K562 (cell line): ENCODE measurements around the gene TBXA2R. TPM values are rescaled to one million over a fixed set of nuclear protein-coding genes. Genes with fewer than 3 reads are reported as not detected.

ENCODE experiments used
- ARID2 ChIP-seq: fragments of 450-650 bp; IDR thresholded peaks from 2 replicates; pipeline ENCODE4 v1.6.1; 2017; ENCODE audit warnings: antibody characterized with exemption, mild to moderate bottlenecking
- ATF1 ChIP-seq, 2 experiments: fragments of 450-650 bp in 1 of 2; IDR thresholded peaks; 2 replicates each; pipeline ENCODE4 v1.6.1; 2016; ENCODE audit warnings: missing compliant biosample characterization in 1 of 2, missing genetic modification characterization in 1 of 2
- CBX2 ChIP-seq: fragments of 200-600 bp; sonication (generic); IDR thresholded peaks from one replicate; pipeline ENCODE4 v1.6.1; 2012; ENCODE audit warnings: mild to moderate bottlenecking, low read length, inconsistent platforms; ENCODE audit not compliant: insufficient read depth, poor library complexity, severe bottlenecking
- DPF2 ChIP-seq: fragments of 450-650 bp; IDR thresholded peaks from 2 replicates; pipeline ENCODE4 v1.6.1; 2016
- KDM1A ChIP-seq, 2 experiments: fragments of 450-650 bp; IDR thresholded peaks; 2 replicates each; pipeline ENCODE4 v1.6.1; 2016; ENCODE audit warnings: mild to moderate bottlenecking in 2 of 2
- LEF1 ChIP-seq: fragments of 450-650 bp; IDR thresholded peaks from 2 replicates; pipeline ENCODE4 v1.6.1; 2016; ENCODE audit warnings: mild to moderate bottlenecking
- MED1 ChIP-seq: sonication (generic); formaldehyde crosslinking; IDR thresholded peaks from 2 replicates; pipeline ENCODE4 v1.8.1; 2023; ENCODE audit warnings: missing genetic modification reagents, borderline replicate concordance
- NR2C1 ChIP-seq, 2 experiments: fragments of 450-650 bp; IDR thresholded peaks; 2 replicates each; pipeline ENCODE4 v1.6.1; 2017; ENCODE audit warnings: mild to moderate bottlenecking in 2 of 2, antibody characterized with exemption in 1 of 2, inconsistent platforms in 1 of 2, missing compliant biosample characterization in 1 of 2, missing genetic modification characterization in 1 of 2
- PCBP1 ChIP-seq: fragments of 200-400 bp; formaldehyde crosslinking; IDR thresholded peaks from 2 replicates; pipeline ENCODE4 v1.6.1; 2018; ENCODE audit warnings: mild to moderate bottlenecking, low read depth, low read length; ENCODE audit not compliant: poor library complexity, severe bottlenecking
- TOE1 ChIP-seq, 2 experiments: fragments of 450-650 bp in 1 of 2; sonication (generic) in 1 of 2; formaldehyde crosslinking in 1 of 2; IDR thresholded peaks; 2 replicates each; pipeline versions ENCODE4 v1.7.1 to v1.8.0; 2016 to 2022; ENCODE audit warnings: borderline replicate concordance in 2 of 2, mild to moderate bottlenecking in 2 of 2, antibody characterized with exemption in 1 of 2, inconsistent platforms in 1 of 2, low read depth in 1 of 2, missing genetic modification reagents in 1 of 2, moderate library complexity in 1 of 2
- ZC3H4 ChIP-seq: sonication (generic); formaldehyde crosslinking; IDR thresholded peaks from 2 replicates; pipeline ENCODE4 v1.9.0; 2021; ENCODE audit warnings: missing genetic modification reagents, borderline replicate concordance
- polyA plus RNA-seq, 8 experiments: library from polyadenylated mRNA; depleted of rRNA in 4 of 8; stranded (reverse) in 5 of 8; unstranded in 3 of 8; fragments of >200 nt; fragmentation: Nextera tagmentation in 2 of 8; fragmentation: Illumina TruSeq in 1 of 8; extraction: Ambion mirVana in 2 of 8; extraction: Trizol in 1 of 8; gene quantifications; 2 replicates each; pipeline versions ENCODE4 v1.2.1 to v1.2.3, GENCODE V29; 2011 to 2014; ENCODE audit warnings: inconsistent platforms in 1 of 8, missing spikeins in 1 of 8
- total RNA-seq, 7 experiments: library from RNA; depleted of rRNA in 6 of 7; stranded (reverse); fragments of >200 nt in 6 of 7; fragmentation: Illumina TruSeq in 2 of 7; extraction: Trizol in 2 of 7; gene quantifications; 2 replicates each; pipeline versions ENCODE4 v1.2.1 to v1.2.3, GENCODE V29; 2011 to 2021; ENCODE audit warnings: low replicate concordance in 1 of 7
- TF ChIP-seq, protein P1 (sequence below): sonication (generic); formaldehyde crosslinking; IDR thresholded peaks from 2 replicates; pipeline ENCODE4 v1.8.0; 2022; ENCODE audit warnings: mild to moderate bottlenecking, missing genetic modification reagents
- TF ChIP-seq, protein P2 (sequence below), 2 experiments: fragments of 450-650 bp; formaldehyde crosslinking in 1 of 2; IDR thresholded peaks; 2 replicates each; pipeline versions ENCODE4 v1.4.0 to v1.6.1; 2014 to 2020; ENCODE audit warnings: mild to moderate bottlenecking in 2 of 2, borderline replicate concordance in 1 of 2, low read depth in 1 of 2

TBXA2R gene
- total and polyA plus RNA-seq, 9 of the 15 experiments (the other 6 are each of a cell fraction or from before 2014, with no cell fraction given), result 1.5 to 24.0 (median 2.8) TPM

GRCh38 chr19:3580156-3580934, 26.3 kb downstream of the TBXA2R start (continued):
- TF ChIP-seq NR2C1 (IDR thresholded peaks at IDR 0.05), result no peak
- TF ChIP-seq NR2C1 (tag; IDR thresholded peaks at IDR 0.05), result peak; percentile 34; the same call in 1 of the 2 replicates
- TF ChIP-seq TOE1 (IDR thresholded peaks at IDR 0.05; ENCODE audit: borderline replicate concordance), result peak; percentile 41; the same call in 1 of the 2 replicates
- TF ChIP-seq TOE1 (CRISPR knock-in tag; IDR thresholded peaks at IDR 0.05; ENCODE audit: borderline replicate concordance, low read depth), result no peak
- peak; percentile 58 for TF ChIP-seq ARID2
- TF ChIP-seq MED1 (CRISPR knock-in tag), result no peak
- TF ChIP-seq ZC3H4, result no peak
- peak; percentile 90 for TF ChIP-seq DPF2
- TF ChIP-seq, protein P1, sequence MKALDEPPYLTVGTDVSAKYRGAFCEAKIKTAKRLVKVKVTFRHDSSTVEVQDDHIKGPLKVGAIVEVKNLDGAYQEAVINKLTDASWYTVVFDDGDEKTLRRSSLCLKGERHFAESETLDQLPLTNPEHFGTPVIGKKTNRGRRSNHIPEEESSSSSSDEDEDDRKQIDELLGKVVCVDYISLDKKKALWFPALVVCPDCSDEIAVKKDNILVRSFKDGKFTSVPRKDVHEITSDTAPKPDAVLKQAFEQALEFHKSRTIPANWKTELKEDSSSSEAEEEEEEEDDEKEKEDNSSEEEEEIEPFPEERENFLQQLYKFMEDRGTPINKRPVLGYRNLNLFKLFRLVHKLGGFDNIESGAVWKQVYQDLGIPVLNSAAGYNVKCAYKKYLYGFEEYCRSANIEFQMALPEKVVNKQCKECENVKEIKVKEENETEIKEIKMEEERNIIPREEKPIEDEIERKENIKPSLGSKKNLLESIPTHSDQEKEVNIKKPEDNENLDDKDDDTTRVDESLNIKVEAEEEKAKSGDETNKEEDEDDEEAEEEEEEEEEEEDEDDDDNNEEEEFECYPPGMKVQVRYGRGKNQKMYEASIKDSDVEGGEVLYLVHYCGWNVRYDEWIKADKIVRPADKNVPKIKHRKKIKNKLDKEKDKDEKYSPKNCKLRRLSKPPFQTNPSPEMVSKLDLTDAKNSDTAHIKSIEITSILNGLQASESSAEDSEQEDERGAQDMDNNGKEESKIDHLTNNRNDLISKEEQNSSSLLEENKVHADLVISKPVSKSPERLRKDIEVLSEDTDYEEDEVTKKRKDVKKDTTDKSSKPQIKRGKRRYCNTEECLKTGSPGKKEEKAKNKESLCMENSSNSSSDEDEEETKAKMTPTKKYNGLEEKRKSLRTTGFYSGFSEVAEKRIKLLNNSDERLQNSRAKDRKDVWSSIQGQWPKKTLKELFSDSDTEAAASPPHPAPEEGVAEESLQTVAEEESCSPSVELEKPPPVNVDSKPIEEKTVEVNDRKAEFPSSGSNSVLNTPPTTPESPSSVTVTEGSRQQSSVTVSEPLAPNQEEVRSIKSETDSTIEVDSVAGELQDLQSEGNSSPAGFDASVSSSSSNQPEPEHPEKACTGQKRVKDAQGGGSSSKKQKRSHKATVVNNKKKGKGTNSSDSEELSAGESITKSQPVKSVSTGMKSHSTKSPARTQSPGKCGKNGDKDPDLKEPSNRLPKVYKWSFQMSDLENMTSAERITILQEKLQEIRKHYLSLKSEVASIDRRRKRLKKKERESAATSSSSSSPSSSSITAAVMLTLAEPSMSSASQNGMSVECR, result no peak
- TF ChIP-seq CBX2, result no peak
- TF ChIP-seq, protein P2, sequence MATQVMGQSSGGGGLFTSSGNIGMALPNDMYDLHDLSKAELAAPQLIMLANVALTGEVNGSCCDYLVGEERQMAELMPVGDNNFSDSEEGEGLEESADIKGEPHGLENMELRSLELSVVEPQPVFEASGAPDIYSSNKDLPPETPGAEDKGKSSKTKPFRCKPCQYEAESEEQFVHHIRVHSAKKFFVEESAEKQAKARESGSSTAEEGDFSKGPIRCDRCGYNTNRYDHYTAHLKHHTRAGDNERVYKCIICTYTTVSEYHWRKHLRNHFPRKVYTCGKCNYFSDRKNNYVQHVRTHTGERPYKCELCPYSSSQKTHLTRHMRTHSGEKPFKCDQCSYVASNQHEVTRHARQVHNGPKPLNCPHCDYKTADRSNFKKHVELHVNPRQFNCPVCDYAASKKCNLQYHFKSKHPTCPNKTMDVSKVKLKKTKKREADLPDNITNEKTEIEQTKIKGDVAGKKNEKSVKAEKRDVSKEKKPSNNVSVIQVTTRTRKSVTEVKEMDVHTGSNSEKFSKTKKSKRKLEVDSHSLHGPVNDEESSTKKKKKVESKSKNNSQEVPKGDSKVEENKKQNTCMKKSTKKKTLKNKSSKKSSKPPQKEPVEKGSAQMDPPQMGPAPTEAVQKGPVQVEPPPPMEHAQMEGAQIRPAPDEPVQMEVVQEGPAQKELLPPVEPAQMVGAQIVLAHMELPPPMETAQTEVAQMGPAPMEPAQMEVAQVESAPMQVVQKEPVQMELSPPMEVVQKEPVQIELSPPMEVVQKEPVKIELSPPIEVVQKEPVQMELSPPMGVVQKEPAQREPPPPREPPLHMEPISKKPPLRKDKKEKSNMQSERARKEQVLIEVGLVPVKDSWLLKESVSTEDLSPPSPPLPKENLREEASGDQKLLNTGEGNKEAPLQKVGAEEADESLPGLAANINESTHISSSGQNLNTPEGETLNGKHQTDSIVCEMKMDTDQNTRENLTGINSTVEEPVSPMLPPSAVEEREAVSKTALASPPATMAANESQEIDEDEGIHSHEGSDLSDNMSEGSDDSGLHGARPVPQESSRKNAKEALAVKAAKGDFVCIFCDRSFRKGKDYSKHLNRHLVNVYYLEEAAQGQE (IDR thresholded peaks at IDR 0.05; ENCODE audit: borderline replicate concordance), result no peak
- TF ChIP-seq, protein P2 (CRISPR knock-in tag; IDR thresholded peaks at IDR 0.05; ENCODE audit: low read depth), result no peak
- TF ChIP-seq ATF1 (CRISPR knock-in tag; IDR thresholded peaks at IDR 0.05), result no peak
- TF ChIP-seq ATF1 (tag; IDR thresholded peaks at IDR 0.05), result 0 out of 2 replicates have a peak, but pooled peaks have one; percentile 14
- TF ChIP-seq LEF1, result peak; percentile 66; the same call in 1 of the 2 replicates
- TF ChIP-seq KDM1A (IDR thresholded peaks at IDR 0.05), result peak; percentile 97
- no peak for TF ChIP-seq PCBP1
